H1 (cell line): ENCODE measurements around the gene FBLN2. TPM values are rescaled to one million over a fixed set of nuclear protein-coding genes. Genes with fewer than 3 reads are reported as not detected.

Experiments used
- CTCF ChIA-PET: fragments of 300-600 bp; sonication (Branson Sonifier 250); formaldehyde crosslinking; loops from one replicate; lab custom pipeline; 2021; ENCODE audit not compliant: partially characterized antibody; lab: Charles Lee
- POLR2A ChIA-PET: fragments of 300-600 bp; sonication (Branson Sonifier 250); formaldehyde crosslinking; loops from one replicate; lab custom pipeline; 2021; ENCODE audit warnings: inconsistent platforms; ENCODE audit not compliant: partially characterized antibody; lab: Charles Lee
- DNase-seq, 2 experiments: peaks; one replicate each; pipeline versions ENCODE4 v3.0.0 to v3.0.0-alpha.2; 2010 to 2022; ENCODE audit warnings: low spot score in 2 of 2, low read depth in 1 of 2, mixed read lengths in 1 of 2
- FAIRE-seq: peaks from 2 replicates; lab custom pipeline; 2011; peaks lifted over from hg19 to GRCh38; lab: Jason Lieb, UNC
- H2AFZ ChIP-seq: 2 replicates; pipeline ENCODE4 v1.8.1; 2012; ENCODE audit warnings: low read length, inconsistent platforms
- H2AK5ac ChIP-seq: 2 replicates; pipeline ENCODE4 v1.6.1; 2013; ENCODE audit warnings: low read depth, low read length
- H2BK120ac ChIP-seq: replicated peaks from 2 replicates; pipeline ENCODE3; 2013; ENCODE audit warnings: low read depth, low read length, inconsistent platforms
- H2BK12ac ChIP-seq: 2 replicates; pipeline ENCODE4 v1.6.1; 2013; ENCODE audit warnings: low read depth, low read length
- H2BK15ac ChIP-seq: 2 replicates; pipeline ENCODE4 v1.6.1; 2013; ENCODE audit warnings: low read length
- H2BK20ac ChIP-seq: 2 replicates; pipeline ENCODE4 v1.6.1; 2013; ENCODE audit warnings: low read length
- H2BK5ac ChIP-seq: 2 replicates; pipeline ENCODE4 v1.6.1; 2013; ENCODE audit warnings: low read depth, low read length
- H3K14ac ChIP-seq: 2 replicates; pipeline ENCODE4 v1.6.1; 2013; ENCODE audit warnings: inconsistent platforms; ENCODE audit not compliant: insufficient read length
- H3K18ac ChIP-seq: 2 replicates; pipeline ENCODE4 v1.6.1; 2013; ENCODE audit warnings: low read length; ENCODE audit errors: extremely low read depth
- H3K23ac ChIP-seq: 2 replicates; pipeline ENCODE4 v1.6.1; 2013; ENCODE audit warnings: inconsistent platforms; ENCODE audit not compliant: insufficient read length
- H3K23me2 ChIP-seq: 2 replicates; pipeline ENCODE4 v1.6.1; 2013; ENCODE audit warnings: low read depth, low read length
- H3K27ac ChIP-seq: 2 replicates; pipeline ENCODE4 v1.6.1; 2011; ENCODE audit warnings: low read depth, low read length, inconsistent platforms
- H3K27me3 ChIP-seq, 4 experiments: replicated peaks in 1 of 4; 1 replicate in 1 of 4; 2 replicates in 3 of 4; pipeline versions ENCODE4 v1.6.1 to v1.8.1; 2011 to 2013; ENCODE audit warnings: low read length in 3 of 4, mild to moderate bottlenecking in 3 of 4, inconsistent platforms in 2 of 4, mixed read lengths in 2 of 4, moderate library complexity in 1 of 4; ENCODE audit not compliant: control insufficient read depth in 3 of 4, insufficient read depth in 3 of 4; ENCODE audit errors: extremely low read depth in 1 of 4
- H3K36me3 ChIP-seq, 4 experiments: 2 replicates each; pipeline versions ENCODE4 v1.6.1 to v1.8.1; 2011 to 2013; ENCODE audit warnings: mild to moderate bottlenecking in 4 of 4, low read length in 3 of 4, moderate library complexity in 2 of 4, control low read depth in 1 of 4, inconsistent platforms in 1 of 4; ENCODE audit not compliant: insufficient read depth in 4 of 4, control insufficient read depth in 2 of 4
- H3K4ac ChIP-seq: replicated peaks from 2 replicates; pipeline ENCODE3; 2013; ENCODE audit warnings: low read length, low read depth, mixed read lengths, inconsistent platforms; ENCODE audit not compliant: insufficient read length
- H3K4me1 ChIP-seq, 4 experiments: replicated peaks in 1 of 4; 1 replicate in 1 of 4; 2 replicates in 3 of 4; pipeline versions ENCODE4 v1.6.1 to v1.8.1; 2011 to 2013; ENCODE audit warnings: low read length in 3 of 4, inconsistent platforms in 2 of 4, mixed read lengths in 1 of 4; ENCODE audit not compliant: insufficient read depth in 4 of 4, control insufficient read depth in 3 of 4
- H3K4me2 ChIP-seq, 2 experiments: 2 replicates each; pipeline versions ENCODE4 v1.6.1 to v1.8.1; 2011 to 2013; ENCODE audit warnings: low read depth in 2 of 2, low read length in 2 of 2, control low read depth in 1 of 2, inconsistent platforms in 1 of 2, mild to moderate bottlenecking in 1 of 2; ENCODE audit not compliant: insufficient read depth in 1 of 2
- H3K4me3 ChIP-seq, 4 experiments: fragments of 200-600, 300-600 bp in 1 of 4; sonication (generic), shearing (Covaris generic), sonication (Bioruptor Twin) in 1 of 4; 2 replicates each; pipeline versions ENCODE4 v1.5.1 to v1.8.1; 2011 to 2016; ENCODE audit warnings: low read length in 4 of 4, low read depth in 3 of 4, control low read depth in 2 of 4, inconsistent platforms in 2 of 4, mild to moderate bottlenecking in 2 of 4, mixed read lengths in 1 of 4, moderate library complexity in 1 of 4; ENCODE audit not compliant: insufficient read depth in 2 of 4; ENCODE audit errors: extremely low read depth in 1 of 4
- H3K56ac ChIP-seq: replicated peaks from 2 replicates; pipeline ENCODE3; 2013; ENCODE audit warnings: low read depth, mild to moderate bottlenecking, mixed read lengths, low read length, inconsistent platforms; ENCODE audit not compliant: insufficient read length
- H3K79me1 ChIP-seq: 2 replicates; pipeline ENCODE4 v1.6.1; 2013; ENCODE audit warnings: low read depth, low read length, control low read depth
- H3K79me2 ChIP-seq, 2 experiments: 2 replicates each; pipeline versions ENCODE4 v1.6.1 to v1.8.1; 2012 to 2013; ENCODE audit warnings: low read length in 2 of 2, mild to moderate bottlenecking in 2 of 2, inconsistent platforms in 1 of 2; ENCODE audit not compliant: insufficient read depth in 2 of 2, control insufficient read depth in 1 of 2
- H3K9ac ChIP-seq, 4 experiments: replicated peaks in 1 of 4; 1 replicate in 1 of 4; 2 replicates in 3 of 4; pipeline versions ENCODE4 v1.6.1 to v1.8.1; 2011 to 2013; ENCODE audit warnings: low read depth in 3 of 4, low read length in 3 of 4, control low read depth in 2 of 4, mild to moderate bottlenecking in 2 of 4, moderate library complexity in 2 of 4, inconsistent platforms in 1 of 4; ENCODE audit errors: extremely low read depth in 1 of 4
- H3K9me3 ChIP-seq, 2 experiments: 2 replicates each; pipeline versions ENCODE4 v1.6.1 to v1.8.1; 2012 to 2013; ENCODE audit warnings: mild to moderate bottlenecking in 2 of 2, moderate library complexity in 2 of 2, control low read depth in 1 of 2, inconsistent platforms in 1 of 2, low read depth in 1 of 2, low read length in 1 of 2, mixed read lengths in 1 of 2; ENCODE audit not compliant: insufficient read depth in 2 of 2
- H4K20me1 ChIP-seq, 2 experiments: replicated peaks in 1 of 2; 2 replicates each; pipeline versions ENCODE3 to v1.8.1; 2011 to 2013; ENCODE audit warnings: inconsistent platforms in 2 of 2, low read length in 2 of 2, mild to moderate bottlenecking in 1 of 2; ENCODE audit not compliant: insufficient read depth in 2 of 2, control insufficient read depth in 1 of 2
- H4K5ac ChIP-seq: 2 replicates; pipeline ENCODE4 v1.6.1; 2013; ENCODE audit warnings: low read length, low read depth, mixed read lengths, inconsistent platforms; ENCODE audit not compliant: insufficient read length
- H4K8ac ChIP-seq: 2 replicates; pipeline ENCODE4 v1.8.0; 2013; ENCODE audit warnings: mild to moderate bottlenecking, moderate library complexity, low read length, inconsistent platforms; ENCODE audit not compliant: insufficient read depth; ENCODE audit errors: extremely low read depth
- H4K91ac ChIP-seq: replicated peaks from 2 replicates; pipeline ENCODE3; 2013; ENCODE audit warnings: low read length, mixed read lengths, inconsistent platforms; ENCODE audit not compliant: insufficient read length
- ATF2 ChIP-seq: IDR thresholded peaks from 2 replicates; pipeline ENCODE4 v1.6.1; 2012; ENCODE audit warnings: low read length, inconsistent platforms
- CHD1 ChIP-seq: IDR thresholded peaks from 2 replicates; pipeline ENCODE4 v1.6.1; 2012; ENCODE audit warnings: low read depth, low read length, improper control_type of control experiment
- E2F6 ChIP-seq: IDR thresholded peaks from 2 replicates; pipeline ENCODE4 v1.6.1; 2012; ENCODE audit warnings: inconsistent platforms
- GTF2F1 ChIP-seq: IDR thresholded peaks from 2 replicates; pipeline ENCODE4 v1.6.1; 2012; ENCODE audit warnings: low read depth, low read length, improper control_type of control experiment, borderline replicate concordance
- NRF1 ChIP-seq: IDR thresholded peaks from 2 replicates; pipeline ENCODE4 v1.6.1; 2011; ENCODE audit warnings: mild to moderate bottlenecking, low read depth, low read length, improper control_type of control experiment
- RNF2 ChIP-seq: fragments of 200-900, 300-1000 bp; sonication (generic); IDR thresholded peaks from 2 replicates; pipeline ENCODE4 v1.7.1; 2016; ENCODE audit warnings: borderline replicate concordance, low read depth, mild to moderate bottlenecking, antibody characterized with exemption, low read length; ENCODE audit not compliant: poor library complexity, severe bottlenecking; ENCODE audit errors: missing control alignments
- SIN3A ChIP-seq, 2 experiments: IDR thresholded peaks in 1 of 2; conservative IDR thresholded peaks in 1 of 2; 2 replicates each; pipeline ENCODE4 v1.6.1; 2011 to 2012; ENCODE audit warnings: low read length in 2 of 2, improper control_type of control experiment in 1 of 2, low read depth in 1 of 2, mild to moderate bottlenecking in 1 of 2
- SUZ12 ChIP-seq: fragments of 200-600 bp; sonication (generic); IDR thresholded peaks from 2 replicates; pipeline ENCODE4 v1.6.1; 2012; ENCODE audit warnings: mild to moderate bottlenecking, inconsistent platforms, low read length, moderate library complexity, mixed read lengths
- TAF1 ChIP-seq: IDR thresholded peaks from 2 replicates; pipeline ENCODE4 v1.6.1; 2011; ENCODE audit warnings: mild to moderate bottlenecking, low read depth, low read length
- WGBS, 2 experiments: shearing (Covaris generic) in 1 of 2; methylation state at CpG; one replicate each; pipeline versions ENCODE4 v1.1.6 to v1.1.7; 2013 to 2015; ENCODE audit warnings: low lambda C conversion rate in 2 of 2, mixed read lengths in 2 of 2, inconsistent platforms in 1 of 2, low coverage in 1 of 2, missing lambda C conversion rate in 1 of 2; ENCODE audit not compliant: insufficient replicate concordance in 2 of 2, insufficient coverage in 1 of 2, insufficient read length in 1 of 2; ENCODE audit errors: extremely low coverage in 1 of 2, missing lambda C conversion rate in 1 of 2; 5-methylcytosine and 5-hydroxymethylcytosine counted together
- polyA plus RNA-seq, 7 experiments: library from polyadenylated mRNA; depleted of rRNA in 3 of 7; stranded (reverse) in 5 of 7; unstranded in 2 of 7; fragments of >200 nt in 5 of 7; fragments of 200-250 nt in 2 of 7; gene quantifications; 1 replicate in 5 of 7; 2 replicates in 1 of 7; 4 replicates in 1 of 7; pipeline versions ENCODE4 v1.2.1 to v1.2.3, GENCODE V29; 2011 to 2013; ENCODE audit warnings: missing spikeins in 2 of 7, mixed read lengths in 2 of 7
- total RNA-seq: library from RNA; stranded (reverse); fragmentation: NEBNext Ultra II Directional; extraction: Animal tissue kit (Norgen Biotek cat#: 25700); gene quantifications from 2 replicates; pipeline ENCODE4 v1.2.1, GENCODE V29; 2021

FBLN2 gene
- total and polyA plus RNA-seq, 2 of the 8 experiments (the other 6 are each of a cell fraction or from before 2014, with no cell fraction given) = 17.4 to 24.2 TPM

GRCh38 chr3:13559764-13560525 is 11.0 kb downstream of the FBLN2 start:
- ChIA-PET CTCF (interaction anchor here (0.7 to 2.6 kb wide), 11 partner anchors 9 to 89 kb away, joined by 3 to 14 read pairs (median 5); no protein-coding TSS in a partner anchor), POLR2A (interaction anchor here (1.7 kb wide), 1 partner anchor 79 kb away, joined by 3 read pairs; no protein-coding TSS in a partner anchor)
- TF ChIP-seq TAF1 = no peak
- TF ChIP-seq CHD1 = no peak
- TF ChIP-seq E2F6 = no peak
- no peak for TF ChIP-seq SIN3A (conservative IDR thresholded peaks at IDR 0.05 in 1 of 2, IDR thresholded peaks at IDR 0.05 in 1 of 2; ENCODE audit: low read depth in 1 of 2, low read length in 2 of 2)
- no peak for TF ChIP-seq GTF2F1
- no peak for TF ChIP-seq ATF2
- no peak for TF ChIP-seq RNF2
- no peak for TF ChIP-seq SUZ12
- no peak for TF ChIP-seq NRF1
- Histone ChIP-seq H3K27me3 (no peaks in the 10 kb centered on the region), H3K4me3 (no peak overlapping the region), H3K36me3 (no peaks in the 10 kb centered on the region; a peak in 1 of 8 replicates), H2BK5ac (no peak overlapping the region), H2AK5ac (no peak overlapping the region), H3K4ac (no peak overlapping the region), H3K56ac (no peak overlapping the region), H2BK15ac (no peak overlapping the region), H3K27ac (no peak overlapping the region), H3K79me1 (no peaks in the 10 kb centered on the region; the same call in 1 of the 2 replicates), H3K14ac (no peak overlapping the region), H2BK12ac (no peak overlapping the region), H4K91ac (no peak overlapping the region), H3K23ac (no peak overlapping the region), H4K5ac (no peak overlapping the region), H3K9ac (no peak overlapping the region), H2BK20ac (no peak overlapping the region), H2BK120ac (no peak overlapping the region), H4K8ac (no peak overlapping the region; the same call in 1 of the 2 replicates), H3K23me2 (no peaks in the 10 kb centered on the region), H2AFZ (no peak overlapping the region), H3K9me3 (no peaks in the 10 kb centered on the region), H3K79me2 (no peaks in the 10 kb centered on the region), H3K4me2 (no peak overlapping the region), H3K18ac (no peak overlapping the region), H4K20me1 (peaks cover 0 to 1% of the 10 kb centered on the region in 2 experiments), H3K4me1 (peaks cover 0 to 12% (median 4%) of the 10 kb centered on the region in 4 experiments; a peak in 5 of 7 replicates)
- 88% methylated on average over 12 of the region's 12 CpGs; no CpG with 5 or more reads in 1 of the 2 experiments for WGBS, 2 experiments
- FAIRE-seq (no peak), DNase-seq (no peak)
